ENCODE results near the gene PLCL1. TPM values are rescaled to one million over a fixed set of nuclear protein-coding genes. Genes with fewer than 3 reads are reported as not detected.

The PLCL1 gene
- total RNA-seq, 1 donor from 2014 or later: 0.50 TPM

- Mint-ChIP-seq H3K9me3 (ENCODE audit: low read depth) (peaks cover 30% of the 10 kb centered on the region), H3K27ac (ENCODE audit: unreplicated experiment) (no peak overlapping the region), H3K27me3 (ENCODE audit: low read depth) (peaks cover 6% of the 10 kb centered on the region), H3K36me3 (ENCODE audit: low read depth) (no peaks in the 10 kb centered on the region), H3K4me3 (ENCODE audit: unreplicated experiment) (no peak overlapping the region), H3K4me1 (ENCODE audit: low read depth) (no peaks in the 10 kb centered on the region)
- DNase-seq (ENCODE audit: low spot score): no peak
- TF ChIP-seq CTCF (IDR thresholded peaks at IDR 0.05): no peak
These were observed 161.4 kb downstream of the PLCL1 start for GRCh38 chr2:197965756-197966155.

- Mint-ChIP-seq H3K4me3 (ENCODE audit: unreplicated experiment) (no peak overlapping the region), H3K9me3 (ENCODE audit: low read depth) (peaks cover 16% of the 10 kb centered on the region), H3K27me3 (ENCODE audit: low read depth) (peaks cover 4% of the 10 kb centered on the region), H3K36me3 (ENCODE audit: low read depth) (no peaks in the 10 kb centered on the region), H3K4me1 (ENCODE audit: low read depth) (peaks cover 21% of the 10 kb centered on the region), H3K27ac (ENCODE audit: unreplicated experiment) (no peak overlapping the region)
- no peak for DNase-seq (ENCODE audit: low spot score)
- TF ChIP-seq CTCF (IDR thresholded peaks at IDR 0.05): no peak
These were observed 165.0 kb downstream of the PLCL1 start for GRCh38 chr2:197969391-197969893.

- no peak for TF ChIP-seq CTCF (IDR thresholded peaks at IDR 0.05)
These were observed 167.7 kb downstream of the PLCL1 start for GRCh38 chr2:197972061-197972460.

GRCh38 chr2:197972587-197972986, 168.2 kb downstream of the PLCL1 start:
- no peaks in the 10 kb centered on the region for H3K9me3 Mint-ChIP-seq (ENCODE audit: low read depth)
- peaks cover 4% of the 10 kb centered on the region for H3K27me3 Mint-ChIP-seq (ENCODE audit: low read depth)
- DNase-seq (ENCODE audit: low spot score): no peak
- no peak for TF ChIP-seq CTCF (IDR thresholded peaks at IDR 0.05)
- H3K36me3 Mint-ChIP-seq (ENCODE audit: low read depth): no peaks in the 10 kb centered on the region
- H3K4me1 Mint-ChIP-seq (ENCODE audit: low read depth): peaks cover 26% of the 10 kb centered on the region
- no peak overlapping the region for H3K4me3 Mint-ChIP-seq (ENCODE audit: unreplicated experiment)
- no peak overlapping the region for H3K27ac Mint-ChIP-seq (ENCODE audit: unreplicated experiment)

More at GRCh38 chr2:197972061-197972460, 167.7 kb downstream of the PLCL1 start:
- no peak overlapping the region for H3K4me3 Mint-ChIP-seq (ENCODE audit: unreplicated experiment)
- no peaks in the 10 kb centered on the region for H3K36me3 Mint-ChIP-seq (ENCODE audit: low read depth)
- peaks cover 26% of the 10 kb centered on the region for H3K4me1 Mint-ChIP-seq (ENCODE audit: low read depth)
- DNase-seq (ENCODE audit: low spot score): no peak
- peaks cover 4% of the 10 kb centered on the region for H3K27me3 Mint-ChIP-seq (ENCODE audit: low read depth)
- peak overlapping the region; percentile 50 for H3K27ac Mint-ChIP-seq (ENCODE audit: unreplicated experiment)
- no peaks in the 10 kb centered on the region for H3K9me3 Mint-ChIP-seq (ENCODE audit: low read depth)

GRCh38 chr2:197973772-197974171, 169.4 kb downstream of the PLCL1 start:
- Mint-ChIP-seq H3K9me3 (ENCODE audit: low read depth) (no peaks in the 10 kb centered on the region), H3K4me1 (ENCODE audit: low read depth) (peaks cover 26% of the 10 kb centered on the region), H3K27me3 (ENCODE audit: low read depth) (peaks cover 8% of the 10 kb centered on the region), H3K36me3 (ENCODE audit: low read depth) (no peaks in the 10 kb centered on the region), H3K4me3 (ENCODE audit: unreplicated experiment) (no peak overlapping the region), H3K27ac (ENCODE audit: unreplicated experiment) (no peak overlapping the region)
- TF ChIP-seq CTCF (IDR thresholded peaks at IDR 0.05): no peak
- DNase-seq (ENCODE audit: low spot score): no peak
